ENCODE data around the gene CTNNA2.

DNA sequence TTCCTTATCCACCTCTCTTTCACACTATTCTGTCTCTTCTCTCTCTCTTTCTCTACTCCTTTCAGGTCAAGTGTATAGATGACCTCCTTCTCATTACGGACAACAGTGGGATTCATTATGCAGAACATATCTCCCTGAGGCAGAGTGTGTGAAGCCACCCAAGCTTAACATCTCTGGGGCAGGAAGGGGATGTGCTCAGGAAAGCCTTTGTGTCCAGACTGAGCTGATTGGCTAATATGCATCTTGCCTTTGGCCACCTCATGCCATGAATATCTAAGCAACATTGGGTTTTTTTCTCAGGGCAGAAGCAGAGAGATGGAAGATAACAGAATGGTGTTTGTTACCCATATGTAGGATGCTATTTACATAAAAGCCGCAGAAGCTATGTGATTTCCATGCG lies 1003.1 kb downstream of the CTNNA2 start:
- TF ChIP-seq, protein P1, sequence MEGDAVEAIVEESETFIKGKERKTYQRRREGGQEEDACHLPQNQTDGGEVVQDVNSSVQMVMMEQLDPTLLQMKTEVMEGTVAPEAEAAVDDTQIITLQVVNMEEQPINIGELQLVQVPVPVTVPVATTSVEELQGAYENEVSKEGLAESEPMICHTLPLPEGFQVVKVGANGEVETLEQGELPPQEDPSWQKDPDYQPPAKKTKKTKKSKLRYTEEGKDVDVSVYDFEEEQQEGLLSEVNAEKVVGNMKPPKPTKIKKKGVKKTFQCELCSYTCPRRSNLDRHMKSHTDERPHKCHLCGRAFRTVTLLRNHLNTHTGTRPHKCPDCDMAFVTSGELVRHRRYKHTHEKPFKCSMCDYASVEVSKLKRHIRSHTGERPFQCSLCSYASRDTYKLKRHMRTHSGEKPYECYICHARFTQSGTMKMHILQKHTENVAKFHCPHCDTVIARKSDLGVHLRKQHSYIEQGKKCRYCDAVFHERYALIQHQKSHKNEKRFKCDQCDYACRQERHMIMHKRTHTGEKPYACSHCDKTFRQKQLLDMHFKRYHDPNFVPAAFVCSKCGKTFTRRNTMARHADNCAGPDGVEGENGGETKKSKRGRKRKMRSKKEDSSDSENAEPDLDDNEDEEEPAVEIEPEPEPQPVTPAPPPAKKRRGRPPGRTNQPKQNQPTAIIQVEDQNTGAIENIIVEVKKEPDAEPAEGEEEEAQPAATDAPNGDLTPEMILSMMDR (IDR thresholded peaks at IDR 0.05), result no peak
- TF ChIP-seq EP300 (IDR thresholded peaks at IDR 0.05; ENCODE audit: low read depth) (no peak), POLR2AphosphoS5 (IDR thresholded peaks at IDR 0.05) (no peak)

Measured in transverse colon (tissue), 4 donors.